Erythroblast (primary cell): Measurements from ENCODE around the gene LRRC66.

Experiments used
- GATA1 ChIP-seq: IDR thresholded peaks from 2 replicates; pipeline ENCODE4 v1.6.1; 2011; ENCODE audit warnings: low read depth, mild to moderate bottlenecking, control low read depth, low read length, moderate library complexity
- POLR2A ChIP-seq: IDR thresholded peaks from 2 replicates; pipeline ENCODE4 v1.6.1; 2011; ENCODE audit warnings: mild to moderate bottlenecking, low read length

DNA sequence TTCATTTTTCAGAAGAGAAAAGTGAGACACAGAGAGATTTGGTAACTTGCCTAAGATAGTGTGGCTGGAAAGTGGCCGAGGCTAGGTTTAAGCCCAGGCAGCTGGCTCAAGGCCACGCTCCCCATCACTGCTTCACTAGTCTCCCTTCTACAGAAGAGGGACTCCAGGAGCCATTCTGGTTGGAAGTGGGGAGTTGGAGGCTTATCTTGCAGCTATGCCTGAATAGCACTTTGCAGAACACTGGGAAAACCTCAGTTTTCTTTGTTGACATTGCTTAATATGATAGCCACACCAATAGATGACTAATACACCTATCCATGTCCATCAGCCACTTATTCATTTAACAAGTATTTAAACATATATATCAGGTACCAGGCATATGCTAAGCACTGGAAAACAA is 18.5 kb downstream of the LRRC66 start:
- TF ChIP-seq POLR2A (no peak), GATA1 (no peak)
